Measurements from ENCODE around the gene SLC8A3.
A peak's percentile ranks its signal among the peaks of the same experiment; 100 is the strongest.

SLC8A3 gene

DNA sequence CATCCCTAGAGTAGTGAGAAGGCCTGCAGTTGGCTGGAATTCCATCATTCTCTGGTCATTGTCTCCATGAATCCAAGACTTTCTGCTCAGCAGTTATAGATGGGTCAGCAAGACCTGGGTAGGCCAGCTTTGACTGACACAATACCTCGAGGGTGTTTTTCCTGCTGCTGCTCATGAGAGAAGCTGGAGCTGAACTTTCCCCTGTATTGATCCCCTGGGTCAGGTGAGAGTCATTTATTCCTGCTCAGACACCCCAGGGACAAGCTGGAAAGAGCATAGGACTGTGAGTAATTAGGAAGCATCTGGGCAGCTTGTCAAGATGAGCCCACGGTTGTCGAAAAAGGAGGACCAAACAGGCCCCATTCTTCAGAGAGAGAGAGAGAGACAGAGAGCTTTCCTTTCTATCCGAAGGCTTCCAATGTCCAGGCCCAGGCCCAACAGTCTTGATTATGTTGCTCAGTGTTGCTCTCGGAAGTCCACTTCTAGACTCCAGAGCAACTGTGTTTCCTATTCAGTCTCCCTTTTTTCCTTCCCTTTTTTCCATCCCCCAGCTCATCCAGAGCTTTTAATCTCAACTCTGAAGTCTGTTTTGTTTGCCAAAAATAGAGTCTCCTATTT is 131.1 kb downstream of the SLC8A3 start:
- DNase-seq = no peak

- no peak for DNase-seq
Observed at GRCh38 chr14:70052990-70053389, 135.8 kb downstream of the SLC8A3 start.

- DNase-seq = no peak
Observed at GRCh38 chr14:70050136-70050535, 138.6 kb downstream of the SLC8A3 start.

- DNase-seq = no peak
Observed at GRCh38 chr14:70049605-70050004, 139.1 kb downstream of the SLC8A3 start.

DNA sequence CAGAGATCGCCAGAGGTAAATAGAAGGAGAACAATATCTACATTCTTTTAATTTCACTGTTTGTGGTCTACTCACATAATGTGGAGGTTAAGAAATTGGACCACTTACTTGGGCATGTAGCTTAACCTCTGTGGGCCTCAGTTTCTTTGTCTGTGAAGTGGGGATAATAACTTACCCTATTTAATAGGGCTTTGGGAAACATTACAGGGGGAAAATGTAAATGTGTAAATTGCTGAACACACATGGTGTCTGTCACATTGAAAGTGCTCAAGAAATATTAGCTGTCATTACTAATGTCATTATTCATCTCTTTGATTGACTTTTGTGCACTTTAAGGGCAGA is 140.5 kb downstream of the SLC8A3 start:
- no peak for DNase-seq

GRCh38 chr14:70047598-70048312 is 141.0 kb downstream of the SLC8A3 start:
- DNase-seq = no peak

- peak; percentile 84 for DNase-seq
Observed at GRCh38 chr14:70045844-70046535, 142.8 kb downstream of the SLC8A3 start.

DNA sequence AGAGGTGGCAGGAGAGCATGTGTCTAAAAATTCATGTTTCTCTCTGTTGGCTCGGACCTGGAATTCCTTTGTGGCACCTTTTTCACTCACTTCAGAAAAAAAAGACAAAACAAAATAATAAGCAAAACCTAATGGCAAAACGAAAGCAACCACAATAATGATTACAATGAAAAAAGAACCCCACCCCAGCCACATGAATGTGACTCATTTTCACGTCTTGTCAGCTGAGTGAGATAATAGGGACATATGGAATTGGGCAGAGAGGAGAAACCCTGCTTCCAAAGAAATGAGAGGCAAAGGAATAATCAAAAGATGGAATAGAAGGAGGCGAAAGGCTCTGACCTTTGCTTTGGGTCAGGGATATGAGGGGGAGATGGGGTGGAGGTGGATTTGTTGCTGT is 143.4 kb downstream of the SLC8A3 start:
- no peak for DNase-seq

GRCh38 chr14:70043001-70043400 is 145.8 kb downstream of the SLC8A3 start:
- DNase-seq = no peak

GRCh38 chr14:70036665-70037064 is 152.1 kb downstream of the SLC8A3 start:
- DNase-seq = peak; percentile 6

GRCh38 chr14:70034257-70034656 is 154.5 kb downstream of the SLC8A3 start:
- DNase-seq = no peak

DNA sequence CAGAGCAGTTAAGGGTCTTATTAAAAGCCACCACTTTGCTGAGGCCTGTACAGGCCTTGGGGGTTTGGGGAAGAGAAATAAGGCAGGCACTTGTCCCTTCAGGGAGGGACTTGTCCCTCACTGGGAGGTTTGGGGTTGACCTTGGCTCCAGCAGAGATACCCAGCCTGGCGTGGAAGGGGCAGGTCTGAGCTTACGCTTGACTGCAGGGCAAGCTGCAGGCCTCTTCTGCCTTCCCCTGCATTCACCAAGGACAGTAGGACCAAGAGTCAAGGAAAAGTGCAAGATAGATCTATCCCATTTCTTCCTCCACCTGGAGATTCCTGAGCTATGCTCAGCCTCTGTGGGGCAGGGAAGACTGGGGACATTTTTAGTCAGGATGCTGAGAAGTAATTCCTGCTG is 155.2 kb downstream of the SLC8A3 start:
- DNase-seq = no peak

- DNase-seq = no peak
Observed at GRCh38 chr14:70033116-70033515, 155.6 kb downstream of the SLC8A3 start.

DNA sequence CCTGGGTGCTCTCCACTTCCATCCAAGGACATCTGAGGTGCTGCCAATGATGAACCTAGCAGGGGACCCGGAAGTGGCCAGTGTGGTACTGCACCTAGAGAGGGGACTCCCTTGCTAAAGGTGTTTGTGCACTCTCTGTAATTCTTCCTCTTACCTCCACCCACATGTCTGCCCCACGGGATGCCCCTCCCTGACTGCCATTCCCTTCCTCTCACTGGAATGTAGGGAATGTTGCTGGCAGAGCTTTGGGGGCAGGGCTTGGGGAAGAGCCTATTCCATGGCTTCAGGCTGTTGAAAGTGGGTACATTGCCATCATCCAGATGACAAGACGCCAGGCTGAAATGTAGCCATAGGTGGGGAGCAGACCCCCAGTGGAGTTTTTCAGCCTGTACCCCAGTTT is 156.3 kb downstream of the SLC8A3 start:
- no peak for DNase-seq

- no peak for DNase-seq
Observed at GRCh38 chr14:70032016-70032415, 156.7 kb downstream of the SLC8A3 start.

- DNase-seq = no peak
Observed at GRCh38 chr14:70029296-70030132, 159.2 kb downstream of the SLC8A3 start.

- peak; percentile 40 for DNase-seq
Observed at GRCh38 chr14:70027785-70028428, 160.8 kb downstream of the SLC8A3 start.

- DNase-seq = no peak
Observed at GRCh38 chr14:70023871-70024270, 164.9 kb downstream of the SLC8A3 start.

DNA sequence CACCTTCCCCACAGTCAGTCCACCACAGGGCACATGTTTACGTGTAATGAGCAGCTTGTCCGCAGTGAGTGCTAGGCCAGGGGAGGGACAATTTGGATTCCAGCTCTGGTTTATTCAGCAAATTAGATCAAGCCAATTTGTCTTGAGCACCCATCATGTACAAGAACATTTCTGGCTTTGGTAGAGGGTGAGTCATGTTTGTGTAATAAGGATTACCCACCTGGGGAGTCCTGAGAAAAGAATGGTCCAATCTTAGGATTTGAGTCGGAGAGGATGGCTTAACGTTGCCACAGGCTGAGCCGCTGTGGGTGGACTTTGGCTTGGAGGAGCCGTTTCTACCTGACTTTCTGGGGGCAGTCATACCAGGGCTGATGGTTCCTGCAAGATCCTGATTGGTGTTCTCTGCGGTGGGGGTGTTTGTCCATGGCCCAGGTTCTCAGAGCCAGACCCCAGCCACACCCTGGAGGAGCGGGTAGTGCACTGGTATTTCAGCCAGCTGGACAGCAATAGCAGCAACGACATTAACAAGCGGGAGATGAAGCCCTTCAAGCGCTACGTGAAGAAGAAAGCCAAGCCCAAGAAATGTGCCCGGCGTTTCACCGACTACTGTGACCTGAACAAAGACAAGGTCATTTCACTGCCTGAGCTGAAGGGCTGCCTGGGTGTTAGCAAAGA is 165.8 kb downstream of the SLC8A3 start:
- no peak for DNase-seq

DNA sequence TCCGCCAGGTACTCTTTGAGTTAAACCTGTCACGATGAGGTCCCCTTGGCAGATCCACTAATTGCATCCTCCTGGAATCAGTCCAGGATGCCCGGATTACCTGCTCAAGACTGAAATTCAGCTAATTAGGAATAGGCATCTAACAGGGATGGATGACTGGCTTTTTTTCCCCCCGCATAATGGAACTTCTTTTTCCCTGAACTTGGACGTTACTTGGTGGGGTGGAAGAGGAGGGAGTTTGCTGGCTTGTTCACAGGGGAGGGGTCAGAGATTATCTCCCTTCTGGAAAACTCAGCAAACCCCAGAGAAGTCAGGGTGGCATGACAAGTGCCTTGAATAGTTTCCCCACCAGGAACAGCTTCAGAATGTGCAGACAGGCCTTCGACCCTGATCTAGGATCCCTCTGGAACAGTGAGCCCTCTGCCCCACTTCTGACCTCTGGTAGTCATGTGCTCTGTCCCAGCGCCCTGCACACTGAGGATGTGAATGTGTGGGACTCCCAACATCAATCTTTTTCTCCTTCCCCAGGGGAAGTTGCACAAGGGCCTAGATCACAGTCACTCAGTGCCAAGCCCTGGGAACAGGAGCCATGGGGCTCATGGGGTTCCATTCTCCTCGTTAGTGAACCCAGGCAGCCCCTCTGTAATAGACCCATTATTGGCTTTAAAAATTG is 167.1 kb downstream of the SLC8A3 start:
- DNase-seq = no peak

DNA sequence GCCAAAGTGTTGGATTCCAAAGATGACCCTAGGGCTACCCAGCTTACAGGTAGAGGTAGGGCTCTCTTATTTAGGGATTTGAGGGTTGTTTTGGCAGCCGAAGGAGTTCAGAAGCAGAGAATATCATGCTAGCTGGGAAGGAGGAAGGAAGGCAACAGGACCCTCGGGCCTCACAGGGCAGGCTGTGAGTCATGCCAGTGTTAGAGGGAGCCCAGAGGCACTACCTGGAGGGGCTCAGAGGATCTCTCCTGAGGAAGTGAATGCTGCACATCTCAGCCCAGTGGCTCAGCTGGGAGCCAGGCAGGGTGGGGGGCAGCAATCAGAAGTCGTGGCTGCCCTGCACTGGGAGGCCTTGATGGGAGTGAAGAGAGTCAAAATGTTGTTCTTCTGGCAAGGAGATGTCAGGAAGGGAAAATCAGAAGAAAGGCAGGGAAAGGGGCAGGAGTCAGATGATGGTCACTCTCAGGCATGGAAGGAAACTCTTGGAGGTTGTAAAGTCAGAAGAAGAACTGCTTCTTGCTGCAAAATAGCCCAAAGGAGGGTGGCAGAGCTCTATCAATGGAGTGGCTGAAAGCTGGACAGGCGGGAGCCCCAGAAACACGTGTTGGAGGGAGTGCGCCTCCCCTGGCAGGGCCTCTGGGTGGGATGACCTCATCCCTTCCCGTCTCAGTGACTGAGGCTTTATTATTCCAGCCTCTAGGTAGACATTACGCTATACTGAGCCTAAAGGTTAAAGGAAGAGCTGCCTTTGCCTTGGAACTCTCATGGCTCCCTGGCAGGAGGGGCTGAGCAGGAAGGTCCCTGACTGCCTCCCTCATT is 168.2 kb downstream of the SLC8A3 start:
- DNase-seq = no peak

Data from NCI-H146 (cell line).